ENCODE results near the gene SVIL.

The SVIL gene

GRCh38 chr10:29658984-29659965 lies 24.5 kb upstream of the SVIL start:
- no peak overlapping the region for H3K9ac ChIP-seq (ENCODE audit: low read length)

GRCh38 chr10:29657719-29658274 lies 23.0 kb upstream of the SVIL start:
- no peaks in the 10 kb centered on the region for H3K79me2 ChIP-seq (ENCODE audit: low read length)
- no peak overlapping the region for H3K4me2 ChIP-seq (ENCODE audit: low read depth, low read length)
- no peaks in the 10 kb centered on the region for H3K27me3 ChIP-seq (replicated peaks; ENCODE audit: insufficient read depth, low read length)
- no peaks in the 10 kb centered on the region for H3K9me3 ChIP-seq (replicated peaks; ENCODE audit: insufficient read depth, low read length)
- no peak overlapping the region for H2AFZ ChIP-seq (ENCODE audit: low read length)
- peaks cover 9% of the 10 kb centered on the region; the same call in 1 of the 2 replicates for H3F3A ChIP-seq (ENCODE audit: insufficient read depth, low read length)
- no peaks in the 10 kb centered on the region for H3K9me2 ChIP-seq (replicated peaks; ENCODE audit: insufficient read depth, low read length)
- H3K4me1 ChIP-seq (ENCODE audit: low read length) = peaks cover 14% of the 10 kb centered on the region; the same call in 1 of the 2 replicates
- no peak for DNase-seq
- TF ChIP-seq EZH2phosphoT487 (IDR thresholded peaks at IDR 0.05; ENCODE audit: low read length) = no peak
- no peak for TF ChIP-seq CTCF (IDR thresholded peaks at IDR 0.05; ENCODE audit: low read length)
- no peak for TF ChIP-seq EZH2 (optimal IDR thresholded peaks at IDR 0.05; ENCODE audit: low read depth, low read length)
- no peaks in the 10 kb centered on the region for H3K36me3 ChIP-seq (replicated peaks; ENCODE audit: insufficient read depth, low read length)
- H4K20me1 ChIP-seq (ENCODE audit: insufficient read depth, low read length) = no peaks in the 10 kb centered on the region
- H3K27ac ChIP-seq (ENCODE audit: low read length) = no peak overlapping the region
- H3K9ac ChIP-seq (ENCODE audit: low read length) = no peak overlapping the region
- H3K4me3 ChIP-seq (ENCODE audit: low read length) = no peak overlapping the region

More at GRCh38 chr10:29658984-29659965, 24.5 kb upstream of the SVIL start:
- no peak overlapping the region; the same call in 1 of the 2 replicates for H3K4me3 ChIP-seq (ENCODE audit: low read length)
- H3K9me3 ChIP-seq (replicated peaks; ENCODE audit: insufficient read depth, low read length) = no peaks in the 10 kb centered on the region
- peak overlapping the region; percentile 39 for H3K4me2 ChIP-seq (ENCODE audit: low read depth, low read length)
- TF ChIP-seq CTCF (IDR thresholded peaks at IDR 0.05; ENCODE audit: low read length) = peak; percentile 25
- TF ChIP-seq EZH2phosphoT487 (IDR thresholded peaks at IDR 0.05; ENCODE audit: low read length) = no peak
- no peak for TF ChIP-seq EZH2 (optimal IDR thresholded peaks at IDR 0.05; ENCODE audit: low read depth, low read length)
- peaks cover 14% of the 10 kb centered on the region; the same call in 1 of the 2 replicates for H3K4me1 ChIP-seq (ENCODE audit: low read length)
- no peaks in the 10 kb centered on the region for H3K27me3 ChIP-seq (replicated peaks; ENCODE audit: insufficient read depth, low read length)
- no peaks in the 10 kb centered on the region for H3K36me3 ChIP-seq (replicated peaks; ENCODE audit: insufficient read depth, low read length)
- peak; percentile 87 for DNase-seq
- no peaks in the 10 kb centered on the region for H4K20me1 ChIP-seq (ENCODE audit: insufficient read depth, low read length)
- H2AFZ ChIP-seq (ENCODE audit: low read length) = 0 out of 2 replicates have a peak overlapping the region, but pooled peaks have one; percentile 12
- H3K27ac ChIP-seq (ENCODE audit: low read length) = peak overlapping the region; percentile 67
- peaks cover 9% of the 10 kb centered on the region; the same call in 1 of the 2 replicates for H3F3A ChIP-seq (ENCODE audit: insufficient read depth, low read length)
- H3K79me2 ChIP-seq (ENCODE audit: low read length) = no peaks in the 10 kb centered on the region
- H3K9me2 ChIP-seq (replicated peaks; ENCODE audit: insufficient read depth, low read length) = no peaks in the 10 kb centered on the region

- no peaks in the 10 kb centered on the region for H3K9me2 ChIP-seq (replicated peaks; ENCODE audit: insufficient read depth, low read length)
- no peak overlapping the region for H2AFZ ChIP-seq (ENCODE audit: low read length)
- H3K27ac ChIP-seq (ENCODE audit: low read length) = no peak overlapping the region
- TF ChIP-seq EZH2phosphoT487 (IDR thresholded peaks at IDR 0.05; ENCODE audit: low read length) (no peak), EZH2 (optimal IDR thresholded peaks at IDR 0.05; ENCODE audit: low read depth, low read length) (no peak), CTCF (IDR thresholded peaks at IDR 0.05; ENCODE audit: low read length) (no peak)
- no peak overlapping the region for H3K9ac ChIP-seq (ENCODE audit: low read length)
- no peaks in the 10 kb centered on the region for H4K20me1 ChIP-seq (ENCODE audit: insufficient read depth, low read length)
- H3K27me3 ChIP-seq (replicated peaks; ENCODE audit: insufficient read depth, low read length) = no peaks in the 10 kb centered on the region
- no peaks in the 10 kb centered on the region for H3K79me2 ChIP-seq (ENCODE audit: low read length)
- no peak for DNase-seq
- no peak overlapping the region for H3K4me3 ChIP-seq (ENCODE audit: low read length)
- no peaks in the 10 kb centered on the region for H3K9me3 ChIP-seq (replicated peaks; ENCODE audit: insufficient read depth, low read length)
- H3K36me3 ChIP-seq (replicated peaks; ENCODE audit: insufficient read depth, low read length) = no peaks in the 10 kb centered on the region
- H3F3A ChIP-seq (ENCODE audit: insufficient read depth, low read length) = peaks cover 9% of the 10 kb centered on the region; the same call in 1 of the 2 replicates
- H3K4me1 ChIP-seq (ENCODE audit: low read length) = peaks cover 14% of the 10 kb centered on the region; the same call in 1 of the 2 replicates
- no peak overlapping the region for H3K4me2 ChIP-seq (ENCODE audit: low read depth, low read length)
These were observed 21.8 kb upstream of the SVIL start for GRCh38 chr10:29656451-29656992.

Data from MM.1S (cell line).